Stimulated activated CD8-positive, alpha-beta memory T cell treated with anti-CD3 and anti-CD28 coated beads, Interleukin-4, amount 100 ng/mL, for 24 hours (primary cell): ENCODE data around the gene CCDC43.
"Not testable (repeated sequence)": the region's sequence is repeated elsewhere in the genome, so short reads cannot be mapped to it uniquely, and the experiment has no call there.

Experiments
- DNase-seq: peaks from one replicate; pipeline ENCODE4 v3.0.0-alpha.2; 2020; ENCODE audit warnings: low read depth

Gene CCDC43

DNA sequence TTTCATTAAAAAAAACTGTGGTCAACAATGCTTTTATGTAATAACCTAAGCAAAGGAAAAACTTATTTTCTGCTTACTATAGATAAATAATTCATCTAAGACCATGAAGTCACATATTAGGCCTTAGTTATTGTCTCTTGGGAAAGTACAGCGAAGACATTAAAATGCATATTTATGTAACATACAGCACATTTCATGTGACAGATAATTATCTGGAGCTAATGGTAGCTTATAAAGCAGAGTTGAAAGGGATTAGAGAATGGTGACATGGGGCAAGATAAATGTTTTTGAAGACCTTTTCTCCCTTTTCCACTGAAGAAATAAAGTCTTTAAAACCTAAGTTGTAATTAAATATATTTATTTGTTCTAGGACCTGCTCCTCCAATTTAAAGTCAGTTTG is 23.6 kb downstream of the CCDC43 start:
- no peak for DNase-seq

DNA sequence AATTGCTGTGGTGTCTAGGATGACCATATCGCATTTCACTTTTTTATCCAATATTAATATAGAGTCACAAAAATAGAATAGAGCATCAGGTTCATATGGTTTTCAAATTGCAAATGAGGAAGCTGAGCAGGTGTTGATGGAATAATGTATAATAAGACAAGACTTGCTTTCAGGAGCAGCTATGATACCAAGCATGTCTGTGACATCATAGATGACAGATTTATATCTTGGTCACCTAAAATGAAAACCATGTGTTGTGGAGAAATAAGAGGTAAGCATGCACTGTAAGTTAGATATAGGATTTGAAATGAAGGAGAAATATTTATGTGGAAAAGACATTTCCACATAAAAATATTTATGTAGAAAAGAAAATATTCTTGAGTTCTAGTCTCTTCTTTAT is 24.7 kb downstream of the CCDC43 start:
- no peak for DNase-seq

DNA sequence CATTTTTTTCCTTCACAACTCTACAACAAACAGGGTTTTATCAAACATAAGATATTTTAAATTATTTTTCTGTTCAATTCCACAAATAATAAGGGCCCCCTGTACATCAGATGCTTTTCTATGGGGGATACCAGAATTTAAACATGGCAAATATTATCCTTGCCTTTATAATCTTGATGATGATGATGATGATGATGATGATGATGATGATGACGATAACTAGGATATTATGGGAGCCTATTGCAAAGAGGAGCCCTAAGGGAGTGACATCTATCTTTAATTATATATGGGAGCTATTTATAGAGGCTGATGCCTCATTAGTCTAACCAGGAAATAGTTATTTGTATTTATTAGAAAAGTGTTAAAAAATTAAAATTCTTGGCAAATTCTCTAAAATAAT is 26.5 kb downstream of the CCDC43 start:
- no peak for DNase-seq

DNA sequence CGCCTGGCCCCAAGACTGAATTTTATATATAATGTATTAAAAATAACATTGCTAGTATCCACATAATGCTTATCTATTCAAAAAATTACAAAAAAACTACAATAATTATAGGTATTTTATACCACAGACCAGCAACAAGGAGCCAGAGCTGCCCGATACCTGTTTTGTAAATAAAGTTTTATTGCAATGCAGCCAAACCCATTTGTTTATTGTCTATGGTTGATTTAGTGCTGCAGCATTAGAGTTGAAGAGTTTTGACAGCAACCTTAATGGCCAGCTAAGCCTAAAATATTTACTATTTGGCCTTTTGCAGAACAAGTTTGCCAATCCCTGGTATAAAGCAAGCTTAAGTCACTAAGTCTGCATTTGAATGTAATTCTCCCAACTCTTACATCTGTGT is 27.7 kb downstream of the CCDC43 start:
- DNase-seq: no peak

DNA sequence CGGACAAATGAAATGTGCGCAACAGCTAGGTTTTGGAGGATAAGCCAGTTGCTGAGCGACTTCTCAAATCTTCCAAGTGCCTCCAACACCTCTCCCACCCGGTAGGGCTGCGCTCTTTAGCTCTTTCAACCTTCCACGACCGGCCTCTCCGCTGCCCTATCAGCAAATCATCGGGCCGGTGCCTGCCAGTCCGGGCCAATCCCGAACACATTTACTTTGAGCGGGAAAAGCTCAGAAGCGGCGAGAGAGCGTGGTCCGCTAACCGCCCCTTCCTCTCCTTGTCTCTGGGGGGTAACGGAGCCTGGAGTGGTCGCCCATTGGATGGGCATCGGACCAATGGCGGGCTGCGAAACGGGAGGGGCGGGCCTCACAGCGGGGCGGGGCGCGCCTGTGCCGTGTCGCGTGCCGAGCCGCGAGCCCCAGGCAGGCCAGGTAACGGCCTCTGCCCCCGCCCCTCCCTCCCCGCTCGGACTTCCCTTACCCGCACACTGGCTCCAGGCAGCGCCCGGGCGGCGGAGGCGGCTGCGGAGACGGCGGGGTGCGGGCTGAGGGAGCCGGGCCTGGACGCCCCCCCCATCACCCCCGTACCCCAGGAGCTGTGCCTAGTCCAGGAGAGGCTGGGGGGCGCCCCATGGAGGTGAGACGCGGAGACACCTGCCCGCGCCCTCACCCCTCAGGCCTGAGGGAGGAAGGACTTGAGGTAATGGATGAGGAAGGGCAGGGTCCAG is 33.4 kb downstream of the CCDC43 start, which contains the start of gene MEIOC:
Gene MEIOC, plus strand, starts transcription at position 486 of the 728 bp plus-strand sequence. Its CDS starts 146 bp downstream, at position 632.
- DNase-seq: peak; percentile 34

DNA sequence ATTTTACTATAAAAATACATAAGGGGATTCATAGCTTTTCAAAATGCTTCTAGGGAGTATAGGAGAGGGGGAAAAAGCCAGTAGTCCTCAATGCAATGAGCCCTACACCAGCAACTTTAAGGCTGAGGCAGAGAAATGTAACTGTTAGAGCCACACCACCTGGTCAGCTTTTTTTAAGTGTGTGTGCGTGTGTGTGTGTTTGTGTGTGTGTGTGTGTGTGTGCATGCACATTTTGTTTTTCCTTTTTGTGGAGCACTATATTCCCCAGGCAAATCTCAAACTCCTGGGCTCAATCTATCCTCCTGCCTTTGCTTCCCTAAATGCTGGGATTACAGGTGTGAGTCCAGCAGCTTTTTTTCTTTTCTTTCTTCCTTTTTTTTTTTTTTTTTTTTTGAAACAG is 35.6 kb downstream of the CCDC43 start:
- DNase-seq: no peak

DNA sequence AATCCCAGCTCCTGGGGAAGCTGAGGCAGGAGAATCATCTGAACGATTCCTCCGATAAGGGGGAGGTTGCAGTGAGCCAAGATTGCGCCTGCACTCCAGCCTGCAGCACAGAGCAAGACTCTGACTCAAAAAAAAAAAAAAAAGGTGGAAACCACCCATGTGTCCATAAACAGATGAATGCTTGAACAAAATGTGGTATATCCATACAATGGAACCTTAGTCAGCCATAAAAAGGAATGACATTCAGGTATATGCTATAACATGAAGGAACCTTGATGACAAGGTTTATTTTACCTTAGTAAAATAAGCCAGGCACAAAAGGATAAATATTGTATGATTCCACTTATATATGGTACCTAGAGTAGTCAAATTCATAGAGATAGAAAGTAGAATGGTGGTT is 36.2 kb downstream of the CCDC43 start:
- DNase-seq: no peak

DNA sequence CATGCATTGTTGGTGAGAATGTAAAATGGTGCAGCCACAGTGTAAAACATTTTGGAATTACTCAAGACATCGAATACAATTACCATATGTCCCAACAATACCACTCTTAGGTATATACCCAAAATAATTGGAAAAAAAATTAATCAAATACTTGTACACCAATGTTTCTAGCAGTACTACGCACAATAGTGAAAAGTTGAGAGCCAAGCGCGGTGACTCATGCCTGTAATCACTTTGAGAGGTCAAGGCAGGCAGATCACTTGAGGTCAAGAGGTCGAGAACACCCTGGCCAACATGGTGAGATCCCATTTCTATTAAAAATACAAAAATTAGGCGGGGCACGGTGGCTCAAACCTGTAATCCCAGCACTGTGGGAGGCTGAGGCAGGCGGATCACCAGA is 36.8 kb downstream of the CCDC43 start:
- DNase-seq: no peak

DNA sequence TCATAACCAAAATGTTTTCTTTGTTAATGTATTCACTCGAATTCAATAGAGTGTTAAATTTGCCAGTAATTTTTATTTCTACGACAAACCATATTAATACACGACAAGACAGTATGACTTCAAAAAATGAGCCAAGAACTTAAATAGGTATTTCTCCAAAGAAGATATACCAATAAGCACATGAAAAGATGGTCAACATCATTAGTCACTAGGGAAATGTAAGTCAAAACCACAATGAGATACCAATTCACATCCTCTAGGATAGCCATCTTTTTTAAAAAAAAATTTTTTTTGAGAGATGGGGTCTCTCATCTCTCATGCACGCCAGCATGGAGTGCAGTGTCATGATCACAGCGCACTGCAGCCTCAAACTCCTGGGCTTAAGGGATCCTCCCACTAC is 38.3 kb downstream of the CCDC43 start:
- no peak for DNase-seq

DNA sequence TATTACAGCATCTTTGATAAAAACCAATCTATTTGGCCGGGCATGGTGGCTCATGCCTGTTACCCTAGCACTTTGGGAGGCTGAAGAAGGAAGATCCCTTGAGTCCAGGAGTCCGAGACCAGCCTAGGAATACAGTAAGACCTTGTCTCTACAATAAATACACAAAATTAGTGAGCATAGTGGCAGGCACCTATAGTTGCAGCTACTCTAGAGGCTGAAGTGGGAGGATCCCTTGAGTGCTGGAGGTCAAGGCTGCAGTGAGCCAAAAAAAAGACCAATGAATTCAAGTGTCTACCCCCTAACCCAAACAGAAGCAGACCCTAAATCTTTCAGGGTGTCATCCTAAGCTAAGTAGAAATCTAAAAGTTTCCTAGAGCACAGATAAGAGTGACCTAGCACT is 40.6 kb downstream of the CCDC43 start:
- no peak for DNase-seq

DNA sequence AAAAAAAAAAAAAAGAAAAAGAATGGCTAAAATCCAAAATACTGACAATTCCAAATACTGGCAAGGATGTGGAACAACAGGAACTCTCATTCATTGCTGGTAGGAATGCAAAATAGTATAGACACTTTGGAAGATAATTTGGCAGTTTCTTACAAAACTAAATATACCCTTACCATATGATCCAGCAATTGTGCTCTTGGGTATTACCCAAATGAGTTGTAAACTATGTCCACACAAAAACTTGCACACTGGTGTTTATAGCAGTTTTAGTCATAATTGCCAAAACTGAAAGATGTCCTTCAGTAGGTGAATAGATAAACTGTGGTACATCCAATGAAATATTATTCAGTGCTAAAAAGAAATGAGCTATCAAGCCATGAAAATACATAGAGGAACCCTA is 41.8 kb downstream of the CCDC43 start:
- DNase-seq: no peak

DNA sequence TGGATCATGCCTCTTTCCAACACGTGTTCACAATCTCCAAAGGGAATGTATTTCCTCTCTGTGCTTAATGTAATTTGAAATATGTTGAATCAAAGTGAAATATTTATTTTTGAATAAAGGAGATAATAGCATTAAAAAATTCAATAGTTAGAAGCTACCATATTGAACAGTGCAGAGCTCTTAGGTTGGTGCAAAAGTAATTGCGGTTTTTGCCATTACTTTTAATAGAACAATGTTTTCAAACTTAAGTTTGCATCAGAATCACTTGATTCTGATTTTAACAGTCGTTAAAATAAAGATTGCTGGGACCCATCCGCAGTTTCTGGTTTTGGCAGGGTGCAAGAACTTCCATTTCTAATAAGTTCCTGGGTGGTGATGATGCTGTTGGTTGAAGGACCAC is 43.3 kb downstream of the CCDC43 start:
- no peak for DNase-seq

DNA sequence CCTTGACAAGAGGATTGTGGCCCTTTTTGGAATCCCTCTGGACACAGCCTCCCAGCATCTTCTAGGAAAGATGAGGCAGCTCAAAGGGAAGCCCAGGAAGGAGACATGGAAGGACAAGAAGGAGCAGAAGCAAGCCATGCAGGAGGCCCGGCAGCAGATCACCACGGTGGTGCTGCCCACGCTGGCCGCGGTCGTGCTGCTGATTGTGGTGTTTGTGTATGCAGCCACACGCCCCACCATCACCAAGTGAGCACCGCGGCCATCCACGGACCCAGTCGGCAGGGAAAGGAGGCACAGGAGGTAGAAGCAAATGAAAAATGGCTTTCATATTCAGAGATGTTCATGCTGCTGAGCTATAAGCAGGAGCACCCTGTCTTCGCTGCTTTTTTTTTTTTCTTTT is 44.2 kb downstream of the CCDC43 start:
- no peak for DNase-seq

DNA sequence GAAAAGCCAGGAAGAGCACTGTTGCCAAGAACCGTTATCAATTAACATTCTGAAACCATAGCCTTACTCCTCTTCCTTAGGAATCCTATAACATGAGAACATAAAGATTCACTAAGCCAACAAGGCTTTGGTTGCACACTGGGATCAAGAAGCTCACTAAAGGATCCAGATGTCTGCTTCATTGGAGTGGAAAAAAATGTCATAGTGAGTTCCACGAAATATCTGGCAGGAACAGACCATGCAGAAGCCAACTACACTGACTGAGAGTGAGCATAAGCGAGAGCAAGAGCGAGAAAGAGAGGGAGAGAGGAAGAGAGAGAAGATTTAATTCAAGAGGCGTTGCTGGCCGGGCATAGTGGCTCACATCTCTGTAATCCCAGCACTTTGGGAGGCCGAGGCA is 46.7 kb downstream of the CCDC43 start:
- no peak for DNase-seq

DNA sequence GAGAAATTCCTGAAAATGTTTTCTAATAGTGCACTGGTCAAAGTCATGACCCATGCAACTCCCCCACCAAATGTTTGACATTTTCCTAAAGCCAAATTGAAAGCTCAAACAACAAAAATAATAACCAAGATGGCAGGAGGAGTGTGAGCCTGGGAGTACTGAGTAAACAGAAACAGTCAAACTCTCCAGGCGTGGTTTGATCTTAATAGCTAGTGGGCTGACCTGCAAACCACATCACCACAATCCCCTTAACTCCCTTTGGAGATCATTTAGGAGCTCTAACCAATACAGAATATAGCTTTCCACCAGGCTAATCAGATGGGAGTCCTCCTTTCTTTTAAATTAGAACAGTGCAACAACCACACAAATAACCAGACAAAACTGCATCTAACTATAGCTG is 52.5 kb downstream of the CCDC43 start:
- DNase-seq: no peak

DNA sequence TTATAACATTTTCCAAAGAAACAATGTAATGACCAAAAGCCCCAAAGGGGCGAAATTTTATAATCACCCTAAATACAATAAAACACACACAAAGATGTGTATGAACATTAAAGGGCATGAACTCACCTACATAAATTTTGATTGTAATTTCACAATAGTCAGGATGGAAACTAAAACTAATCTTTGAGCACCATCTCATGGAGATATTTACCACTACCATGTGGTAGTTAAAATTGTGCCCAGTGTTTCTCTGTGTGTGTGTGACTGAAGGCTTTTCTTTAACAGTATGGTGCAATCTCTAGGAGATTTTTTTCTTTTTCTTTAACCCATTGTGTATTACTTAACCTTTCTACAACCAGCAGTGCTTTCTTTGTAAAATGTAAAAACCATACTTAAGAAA is 53.0 kb downstream of the CCDC43 start:
- no peak for DNase-seq

DNA sequence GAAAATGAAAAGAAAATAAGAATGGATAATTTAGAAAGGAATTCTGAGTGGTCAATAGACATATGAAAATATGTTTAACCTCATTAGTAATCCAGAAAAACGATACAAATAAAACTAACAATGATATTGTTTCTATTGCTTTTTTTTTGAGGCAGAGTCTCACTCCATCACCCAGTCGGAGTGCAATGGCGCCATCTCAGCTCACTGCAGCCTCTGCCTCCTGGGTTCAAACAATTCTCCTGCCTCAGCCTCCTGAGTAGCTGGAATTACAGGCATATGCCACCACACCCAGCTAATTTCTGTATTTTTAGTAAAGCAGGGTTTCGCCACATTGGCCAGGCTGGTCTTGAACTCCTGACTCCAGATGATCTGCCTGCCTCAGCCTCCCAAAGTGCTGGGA is 55.2 kb downstream of the CCDC43 start:
- DNase-seq: not testable (repeated sequence)

DNA sequence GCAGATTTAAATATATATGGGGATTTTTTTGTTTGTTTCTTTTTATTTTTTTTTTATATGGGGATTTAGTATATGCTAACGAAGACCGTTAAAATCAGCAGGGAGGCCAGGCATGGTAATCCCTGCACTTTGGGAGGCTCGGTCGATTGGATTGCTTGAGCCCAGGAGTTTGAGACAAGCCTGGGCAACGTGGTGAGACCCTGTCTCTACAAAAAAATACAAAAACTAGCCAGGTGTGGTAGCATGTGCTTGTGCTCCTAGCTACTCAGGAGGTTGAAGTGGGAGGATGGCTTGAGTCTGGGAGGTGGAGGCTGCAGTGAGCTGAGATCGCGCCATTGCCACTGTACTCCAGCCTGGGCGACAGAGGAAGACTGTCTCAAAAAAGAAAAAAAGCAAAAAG is 55.6 kb downstream of the CCDC43 start:
- no peak for DNase-seq

DNA sequence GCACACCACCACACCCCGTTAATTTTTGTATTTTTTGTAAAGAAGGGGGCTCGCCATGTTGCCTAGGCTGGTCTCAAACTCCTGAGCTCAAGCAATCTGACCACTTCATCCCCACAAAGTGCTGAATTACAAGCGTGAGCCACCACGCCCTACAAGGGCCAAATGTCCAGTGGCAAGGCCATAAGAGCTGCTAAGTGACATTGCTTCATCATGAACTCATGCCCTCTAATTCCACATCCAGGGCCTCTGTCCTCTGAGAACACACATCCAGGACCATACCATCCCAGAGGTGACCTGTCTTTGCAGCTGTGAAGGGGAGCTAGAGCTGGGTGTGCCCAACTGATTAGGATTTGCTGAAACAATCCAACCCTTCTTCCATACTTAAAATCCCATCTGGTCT is 58.9 kb downstream of the CCDC43 start:
- DNase-seq: no peak

DNA sequence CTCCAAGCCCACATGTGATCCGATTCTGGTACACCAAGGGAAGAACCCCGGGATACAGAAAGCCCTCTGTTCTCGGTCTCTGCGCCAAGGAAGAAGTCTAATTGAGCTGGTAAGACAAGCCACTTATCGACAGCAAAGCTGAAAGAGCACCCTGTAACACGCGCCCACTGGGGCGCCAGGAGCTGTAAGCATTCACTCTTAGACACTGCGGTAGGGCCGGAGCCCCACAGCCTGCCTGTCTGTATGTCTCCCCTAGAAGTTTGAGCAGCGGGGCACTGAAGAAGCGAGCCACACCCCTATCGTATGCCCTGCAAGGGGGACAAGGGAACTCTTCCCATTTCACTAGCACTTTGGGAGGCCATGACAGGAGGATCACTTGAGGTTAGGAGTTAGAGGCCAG is 60.3 kb downstream of the CCDC43 start:
- no peak for DNase-seq

DNA sequence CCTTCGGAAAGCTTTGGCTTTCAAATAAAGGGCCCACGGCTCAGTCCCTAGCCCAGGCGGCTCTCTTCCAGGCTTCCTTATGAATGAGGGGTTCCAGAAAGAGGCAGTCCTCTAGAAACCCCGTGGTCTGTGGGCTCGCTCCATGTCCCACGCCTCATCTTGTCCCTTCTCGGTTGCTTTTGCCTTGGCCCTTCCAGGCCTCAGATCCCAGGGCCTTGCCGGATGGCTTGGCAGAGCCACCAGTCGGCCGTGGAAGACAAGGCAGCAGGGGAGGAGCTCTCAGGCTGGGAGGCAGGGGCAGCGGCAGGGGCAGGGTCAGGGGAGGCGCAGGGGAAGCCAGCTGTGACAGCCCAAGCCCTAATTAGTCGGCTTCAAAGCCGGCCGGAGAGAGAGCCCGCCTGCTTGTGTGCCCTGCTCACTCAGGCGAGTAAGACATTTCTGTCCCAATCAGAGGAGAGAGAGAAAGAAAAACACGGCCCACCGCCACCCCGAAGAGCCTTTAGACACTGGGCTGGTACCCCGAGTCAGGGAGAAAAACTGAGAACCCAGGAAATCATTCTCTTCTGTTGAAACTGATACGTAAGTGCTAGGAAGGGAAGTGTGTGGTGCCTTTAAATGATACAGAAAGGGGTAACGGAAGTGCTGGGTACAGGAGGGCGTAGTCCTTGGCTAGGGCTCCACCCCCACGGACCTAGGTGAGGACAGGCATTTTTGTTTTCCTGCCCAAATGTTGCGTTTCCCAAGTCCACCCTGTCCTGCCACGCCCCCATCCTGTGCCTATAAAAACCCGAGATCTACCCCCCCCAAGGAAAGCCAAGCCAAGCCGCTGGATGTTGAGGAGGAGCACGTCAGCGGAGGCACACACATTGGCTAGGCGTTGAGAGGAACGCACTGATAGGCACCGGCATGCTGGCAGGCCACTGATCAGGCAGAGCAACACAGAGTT is 61.1 kb downstream of the CCDC43 start:
- DNase-seq: no peak

DNA sequence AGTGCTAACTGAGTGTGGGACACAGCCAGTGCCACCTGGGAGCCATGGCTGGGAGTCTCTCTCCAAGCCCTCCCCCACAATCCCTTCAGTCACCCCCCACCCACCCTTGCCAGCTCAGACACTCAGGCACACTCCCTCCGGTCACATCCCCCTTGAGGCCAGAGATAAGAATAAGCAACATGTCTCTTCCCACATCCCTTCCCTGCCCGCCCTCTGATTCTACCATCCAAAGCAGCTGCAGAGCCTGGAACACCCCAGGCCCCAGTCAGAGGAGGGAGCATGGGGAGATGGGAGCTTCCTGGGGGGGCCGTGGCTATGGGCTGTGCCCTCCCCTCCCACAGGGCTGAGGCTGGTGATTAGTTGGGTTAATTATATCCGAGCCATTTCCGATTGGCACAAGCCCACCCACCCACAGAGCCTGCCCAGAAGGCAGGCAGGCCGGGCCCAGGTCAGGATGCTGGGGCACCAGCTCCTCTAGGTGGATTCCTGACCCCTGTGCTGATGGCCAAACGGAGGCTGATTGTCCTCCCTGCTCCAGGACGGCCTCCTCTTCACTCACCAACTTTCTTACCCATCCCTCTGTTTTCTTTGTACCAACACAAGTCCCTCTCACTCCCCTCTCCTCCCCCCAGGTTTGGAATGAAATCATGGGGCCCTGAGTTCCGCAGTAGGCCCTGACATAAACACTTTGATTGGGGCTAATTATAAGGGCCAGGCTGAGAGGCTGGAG is 61.9 kb downstream of the CCDC43 start:
- DNase-seq: no peak
